PC-3 (cell line): Measurements from ENCODE around the gene PGP. TPM values are rescaled to one million over a fixed set of nuclear protein-coding genes. Genes with fewer than 3 reads are reported as not detected.

ENCODE experiments used
- ATAC-seq: fragments of 200-7000 bp; cut with Tn5 transposase; 2 replicates; pipeline ENCODE4 v1.9.1; 2020; ENCODE audit warnings: mild to moderate bottlenecking, moderate library complexity
- BruUV-seq: library from RNA; stranded (reverse); fragments of 400-500 nt; replicated peaks from 2 replicates; lab custom pipeline; 2021; lab: Mats Ljungman, UMichigan
- CTCF ChIA-PET: fragments of 300-600 bp; sonication (Branson Sonifier 250); formaldehyde crosslinking; loops from one replicate; lab custom pipeline; 2022; ENCODE audit warnings: antibody characterized with exemption; lab: Charles Lee
- POLR2A ChIA-PET: fragments of 300-600 bp; sonication (Branson Sonifier 250); formaldehyde crosslinking; loops from one replicate; lab custom pipeline; 2022; ENCODE audit warnings: antibody characterized with exemption; ENCODE audit not compliant: unreplicated experiment; lab: Charles Lee
- DNase-seq: peaks from one replicate; pipeline ENCODE4 v3.0.0-alpha.2; 2015
- H2AFZ ChIP-seq: fragments of 300-600 bp; sonication (generic); 2 replicates; pipeline ENCODE4 v1.6.0; 2016; ENCODE audit warnings: antibody characterized with exemption, low read length
- H3F3A ChIP-seq: fragments of 300-600 bp; sonication (generic); one replicate; pipeline ENCODE4 v1.6.0; 2017; ENCODE audit warnings: antibody characterized with exemption, low read length, control low read depth, mild to moderate bottlenecking; ENCODE audit not compliant: unreplicated experiment
- H3K27ac ChIP-seq: fragments of 300-600 bp; sonication (generic); 2 replicates; pipeline ENCODE4 v1.5.1; 2016; ENCODE audit warnings: mild to moderate bottlenecking, low read length
- H3K27me3 ChIP-seq: fragments of 300-600 bp; sonication (generic); 2 replicates; pipeline ENCODE4 v1.6.1; 2016; ENCODE audit warnings: low read length, mixed read lengths
- H3K36me3 ChIP-seq: fragments of 300-600 bp; sonication (generic); 2 replicates; pipeline ENCODE4 v1.6.1; 2016; ENCODE audit warnings: low read depth, mixed run types, low read length, mixed read lengths
- H3K4me1 ChIP-seq: fragments of 300-600 bp; sonication (generic); 2 replicates; pipeline ENCODE4 v1.5.1; 2016; ENCODE audit warnings: low read length; ENCODE audit not compliant: insufficient read depth
- H3K4me2 ChIP-seq: fragments of 300-600 bp; sonication (generic); 2 replicates; pipeline ENCODE4 v1.6.0; 2016; ENCODE audit warnings: low read length
- H3K4me3 ChIP-seq: fragments of 300-600 bp; sonication (generic); 2 replicates; pipeline ENCODE4 v1.5.1; 2016; ENCODE audit warnings: mild to moderate bottlenecking, low read length, mixed read lengths
- H3K79me2 ChIP-seq: fragments of 300-600 bp; sonication (generic); 2 replicates; pipeline ENCODE4 v1.6.1; 2017; ENCODE audit warnings: low read length, mixed read lengths
- H3K9ac ChIP-seq: fragments of 300-600 bp; sonication (generic); 2 replicates; pipeline ENCODE4 v1.6.0; 2016; ENCODE audit warnings: mild to moderate bottlenecking, low read length
- H3K9me2 ChIP-seq: fragments of 300-600 bp; sonication (generic); replicated peaks from 2 replicates; pipeline ENCODE4 v1.6.1; 2016; ENCODE audit warnings: mixed run types, low read length, mixed read lengths
- H3K9me3 ChIP-seq: fragments of 300-600 bp; sonication (generic); 2 replicates; pipeline ENCODE4 v1.6.1; 2016; ENCODE audit warnings: low read length, mixed read lengths
- H4K20me1 ChIP-seq: fragments of 300-600 bp; sonication (generic); 2 replicates; pipeline ENCODE4 v1.6.1; 2016; ENCODE audit warnings: low read length, mixed read lengths
- CTCF ChIP-seq: fragments of 300-600 bp; sonication (generic); conservative IDR thresholded peaks from 2 replicates; pipeline ENCODE4 v1.5.1; 2017; ENCODE audit warnings: antibody characterized with exemption, low read depth, mild to moderate bottlenecking, low read length
- EZH2 ChIP-seq: fragments of 300-600 bp; sonication (generic); IDR thresholded peaks from one replicate; pipeline ENCODE4 v1.6.1; 2017; ENCODE audit warnings: antibody characterized with exemption, mild to moderate bottlenecking, low read length; ENCODE audit not compliant: unreplicated experiment
- EZH2phosphoT487 ChIP-seq: fragments of 300-600 bp; sonication (generic); IDR thresholded peaks from 2 replicates; pipeline ENCODE4 v1.6.1; 2018; ENCODE audit warnings: mild to moderate bottlenecking, antibody characterized with exemption, low read length, borderline replicate concordance
- intact Hi-C: fragments of 100-400 bp; cut with micrococcal nuclease; formaldehyde crosslinking; loops from 2 replicates; pipeline ENCODE4 v1.9.0; 2023
- total RNA-seq: library from RNA; depleted of rRNA; stranded (reverse); fragments of >200 nt; gene quantifications from 2 replicates; pipeline ENCODE4 v1.2.3, GENCODE V29; 2014

The PGP gene
- total RNA-seq, 1 experiment from 2014 or later, result 46.0 TPM

GRCh38 chr16:2235695-2236336 lies 21.2 kb upstream of the PGP start:
- no peaks in the 10 kb centered on the region for H3K9me2 ChIP-seq
- H3K79me2 ChIP-seq, result no peaks in the 10 kb centered on the region
- H3K27me3 ChIP-seq, result no peaks in the 10 kb centered on the region
- no peak overlapping the region for H3K4me2 ChIP-seq
- TF ChIP-seq EZH2 (no peak), CTCF (no peak), EZH2phosphoT487 (no peak)
- no peaks in the 10 kb centered on the region for H4K20me1 ChIP-seq
- no peak overlapping the region for H2AFZ ChIP-seq
- CTCF ChIA-PET, result no interaction called here
- intact Hi-C loops, result no loop called here
- no peak overlapping the region for H3K4me3 ChIP-seq
- H3K27ac ChIP-seq, result no peak overlapping the region
- peak; percentile 9; the same call in 1 of the 2 replicates for ATAC-seq
- no peaks in the 10 kb centered on the region for H3F3A ChIP-seq
- POLR2A ChIA-PET, result interaction anchor here (0.6 kb wide), 1 partner anchor 10 kb away, joined by 3 read pairs; no protein-coding TSS in a partner anchor
- no peak for DNase-seq
- H3K9ac ChIP-seq, result no peak overlapping the region
- no TSS peak for BruUV-seq
- no peaks in the 10 kb centered on the region for H3K36me3 ChIP-seq
- no peaks in the 10 kb centered on the region for H3K4me1 ChIP-seq
- no peaks in the 10 kb centered on the region for H3K9me3 ChIP-seq

- DNase-seq (no peak), ATAC-seq (no peak)
- Histone ChIP-seq H3K9me3 (no peaks in the 10 kb centered on the region), H3K27ac (no peak overlapping the region), H3F3A (no peaks in the 10 kb centered on the region), H4K20me1 (no peaks in the 10 kb centered on the region), H3K36me3 (no peaks in the 10 kb centered on the region), H3K4me1 (no peaks in the 10 kb centered on the region), H3K9me2 (no peaks in the 10 kb centered on the region), H3K4me2 (no peak overlapping the region), H3K79me2 (no peaks in the 10 kb centered on the region), H3K4me3 (no peak overlapping the region), H2AFZ (no peak overlapping the region), H3K27me3 (no peaks in the 10 kb centered on the region), H3K9ac (no peak overlapping the region)
- no TSS peak for BruUV-seq
- ChIA-PET CTCF (no interaction called here), POLR2A (interaction anchor here (0.6 kb wide), 1 partner anchor 10 kb away, joined by 3 read pairs; no protein-coding TSS in a partner anchor)
- intact Hi-C loops, result no loop called here
- no peak for TF ChIP-seq CTCF
- no peak for TF ChIP-seq EZH2
- no peak for TF ChIP-seq EZH2phosphoT487
Observed at GRCh38 chr16:2235234-2235651, 20.6 kb upstream of the PGP start.

- no peak for ATAC-seq
- no peak overlapping the region for H3K4me2 ChIP-seq
- no peaks in the 10 kb centered on the region for H3K27me3 ChIP-seq
- ChIA-PET POLR2A (no interaction called here), CTCF (no interaction called here)
- no peaks in the 10 kb centered on the region for H3K79me2 ChIP-seq
- H3K27ac ChIP-seq, result no peak overlapping the region
- H3K9me2 ChIP-seq, result no peaks in the 10 kb centered on the region
- BruUV-seq, result TSS peak; percentile 9
- no peak for DNase-seq
- no peaks in the 10 kb centered on the region for H3F3A ChIP-seq
- no peak overlapping the region for H3K9ac ChIP-seq
- H2AFZ ChIP-seq, result no peak overlapping the region
- H4K20me1 ChIP-seq, result no peaks in the 10 kb centered on the region
- no peak for TF ChIP-seq EZH2phosphoT487
- no peak for TF ChIP-seq CTCF
- no peak for TF ChIP-seq EZH2
- H3K9me3 ChIP-seq, result no peaks in the 10 kb centered on the region
- no peak overlapping the region for H3K4me3 ChIP-seq
- no peaks in the 10 kb centered on the region for H3K4me1 ChIP-seq
- H3K36me3 ChIP-seq, result no peaks in the 10 kb centered on the region
- intact Hi-C loops, result no loop called here
Observed at GRCh38 chr16:2234813-2235170, 20.2 kb upstream of the PGP start.
